Superior temporal gyrus (tissue), 1 donor: ENCODE measurements around the gene COG7.
"Not testable (repeated sequence)": the region's sequence is repeated elsewhere in the genome, so short reads cannot be mapped to it uniquely, and the experiment has no call there.

ENCODE experiments used
- DNase-seq: peaks from one replicate; pipeline ENCODE4 v3.0.0-alpha.2; 2016; ENCODE audit errors: extremely low spot score

Gene COG7

GRCh38 chr16:23410176-23410575, 42.8 kb downstream of the COG7 start:
- DNase-seq: no peak

GRCh38 chr16:23409522-23409921, 43.5 kb downstream of the COG7 start:
- no peak for DNase-seq

DNA sequence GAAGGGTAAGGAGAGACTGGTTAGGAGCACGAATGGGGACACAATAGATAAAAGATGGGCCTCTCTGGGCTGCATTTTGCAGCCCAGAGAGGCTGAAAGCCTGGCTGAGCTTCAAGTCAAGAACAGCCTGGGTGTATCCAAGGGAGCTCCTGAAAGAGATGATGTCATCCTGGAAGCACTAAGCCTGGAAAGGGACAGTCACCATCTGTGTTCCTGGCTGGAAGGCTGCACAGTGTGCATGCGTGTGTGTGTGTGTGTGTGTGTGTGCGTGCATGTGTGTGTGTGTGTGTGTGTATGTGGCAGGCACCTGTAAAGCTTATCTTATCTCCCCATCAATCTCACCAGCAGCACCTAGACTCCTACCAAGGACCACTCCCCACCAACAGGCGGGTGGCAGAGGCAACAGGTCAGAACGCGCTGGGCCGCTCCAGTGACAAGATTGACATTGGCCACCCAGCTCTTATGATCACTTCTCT, 44.1 kb downstream of the COG7 start:
- peak; percentile 58 for DNase-seq

DNA sequence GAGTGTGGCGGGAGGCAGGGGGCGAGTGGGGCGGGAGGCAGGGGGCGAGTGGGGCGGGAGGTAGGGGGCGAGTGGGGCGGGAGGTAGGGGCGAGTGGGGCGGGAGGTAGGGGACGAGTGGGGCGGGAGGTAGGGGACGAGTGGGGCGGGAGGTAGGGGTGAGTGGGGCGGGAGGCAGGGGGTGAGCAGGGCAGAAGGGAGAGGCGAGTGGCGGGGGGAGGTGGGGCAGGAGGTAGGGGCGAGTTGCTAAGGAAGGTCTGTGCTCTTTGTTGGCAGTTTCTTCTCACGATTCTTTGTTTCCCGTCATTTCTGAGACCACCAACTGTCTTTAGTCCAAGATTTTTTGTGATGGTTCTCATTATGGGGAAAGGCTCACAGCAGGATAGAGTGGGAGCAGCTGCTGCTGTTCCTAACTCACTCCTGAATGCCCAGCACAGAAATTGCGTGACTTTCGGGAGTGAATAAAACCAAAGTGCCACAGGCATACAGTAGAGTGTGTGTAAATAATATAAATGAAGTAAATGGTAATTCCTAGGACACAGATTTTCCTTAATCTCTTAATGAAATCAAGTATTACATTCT, 44.7 kb downstream of the COG7 start:
- no peak for DNase-seq

GRCh38 chr16:23407436-23408127, 45.4 kb downstream of the COG7 start:
- no peak for DNase-seq

GRCh38 chr16:23406546-23407240, 46.3 kb downstream of the COG7 start:
- DNase-seq: no peak

DNA sequence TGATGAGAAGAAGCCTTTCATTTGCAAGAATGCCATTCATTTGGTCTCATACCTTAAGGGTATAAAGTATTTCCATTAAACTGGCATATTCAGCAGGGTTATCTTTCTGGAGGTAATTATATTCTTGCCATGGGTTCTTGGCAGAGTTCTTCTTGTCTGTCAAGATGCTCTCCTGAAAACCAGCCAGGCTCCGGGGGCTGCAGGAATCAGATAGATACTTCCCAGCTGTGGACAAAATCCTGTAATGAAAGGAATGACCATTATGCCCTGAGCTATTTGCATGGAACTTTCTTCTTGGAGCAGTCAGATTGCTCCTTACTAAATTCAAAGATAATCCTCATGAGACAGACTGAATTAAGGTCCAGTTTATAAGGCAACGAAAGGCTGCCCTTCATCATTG, 47.0 kb downstream of the COG7 start:
- no peak for DNase-seq

DNA sequence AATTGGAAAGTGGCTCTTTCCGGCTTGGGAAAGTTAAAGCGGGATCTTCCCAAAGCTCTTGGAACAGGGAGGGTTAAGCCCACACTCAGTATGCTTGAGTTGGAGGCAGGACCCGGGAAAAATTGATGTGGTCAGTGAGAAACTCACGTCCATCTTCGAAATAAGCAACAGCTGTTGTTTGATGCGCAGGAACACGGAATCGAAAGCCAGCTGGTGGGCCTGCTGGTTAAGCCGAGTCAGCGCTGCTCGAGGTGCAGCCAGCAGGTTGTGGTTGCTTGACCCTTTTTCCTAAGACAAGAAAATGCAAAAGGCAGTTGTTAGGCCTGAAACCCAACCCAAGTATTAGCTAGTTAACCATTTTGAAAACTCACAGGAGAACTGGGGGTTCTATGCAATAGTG, 49.4 kb downstream of the COG7 start:
- no peak for DNase-seq

DNA sequence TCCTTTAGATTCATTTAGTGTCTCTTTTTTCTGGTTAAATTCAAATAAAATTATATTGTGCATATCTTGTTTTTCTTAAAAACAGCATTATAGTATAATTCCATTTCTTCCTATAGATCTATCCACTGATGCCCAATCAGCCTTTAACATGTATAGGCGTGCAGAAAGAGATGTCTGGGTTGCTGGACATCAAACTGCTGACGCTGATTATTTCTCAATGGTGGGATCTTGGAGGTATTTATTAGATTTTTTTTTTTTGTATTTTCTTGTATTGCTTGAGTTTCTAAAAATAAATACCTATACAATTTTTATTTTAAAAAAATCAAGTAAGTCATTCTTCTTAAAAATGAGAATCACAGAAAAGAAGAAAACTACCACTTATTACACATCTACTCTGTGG, 50.9 kb downstream of the COG7 start:
- no peak for DNase-seq

DNA sequence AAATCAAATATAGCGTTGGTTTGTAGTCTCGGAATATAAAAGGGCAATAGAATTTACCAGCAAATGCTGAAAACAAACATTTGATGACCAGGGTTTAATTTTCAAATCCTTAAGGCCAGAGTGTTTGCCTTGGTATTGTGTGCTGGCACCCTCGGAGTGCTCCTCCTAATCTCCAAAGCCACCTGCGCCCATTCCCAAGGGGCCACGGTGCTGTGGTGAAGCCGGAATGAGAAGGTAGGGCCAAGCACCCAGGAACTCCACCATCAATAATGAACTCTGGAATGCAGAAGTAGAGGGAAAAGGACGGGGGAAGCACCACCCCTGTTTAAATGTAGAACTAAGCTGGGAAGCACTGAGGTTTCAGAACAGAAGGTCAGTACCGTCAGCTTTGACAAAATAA, 51.9 kb downstream of the COG7 start:
- DNase-seq: no peak

DNA sequence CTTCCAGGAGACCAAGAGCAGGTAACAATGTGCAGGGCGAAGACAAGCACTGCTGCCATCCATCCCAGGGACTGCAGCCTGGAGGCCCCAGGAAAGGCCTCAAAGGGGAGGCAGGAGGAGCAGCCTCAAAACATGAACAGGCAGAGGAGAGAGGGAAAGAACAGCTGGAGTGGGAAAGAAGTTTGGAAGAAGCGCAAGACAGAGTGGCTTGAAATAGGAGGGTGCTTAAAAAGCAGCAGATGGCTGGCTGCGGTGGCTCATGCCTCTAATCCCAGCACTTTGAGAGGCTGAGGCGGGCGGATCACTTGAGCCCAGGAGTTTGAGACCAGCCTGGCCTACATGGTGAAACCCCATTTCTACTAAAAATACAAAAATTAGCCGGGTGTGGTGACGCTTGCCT, 52.5 kb downstream of the COG7 start:
- DNase-seq: not testable (repeated sequence)

DNA sequence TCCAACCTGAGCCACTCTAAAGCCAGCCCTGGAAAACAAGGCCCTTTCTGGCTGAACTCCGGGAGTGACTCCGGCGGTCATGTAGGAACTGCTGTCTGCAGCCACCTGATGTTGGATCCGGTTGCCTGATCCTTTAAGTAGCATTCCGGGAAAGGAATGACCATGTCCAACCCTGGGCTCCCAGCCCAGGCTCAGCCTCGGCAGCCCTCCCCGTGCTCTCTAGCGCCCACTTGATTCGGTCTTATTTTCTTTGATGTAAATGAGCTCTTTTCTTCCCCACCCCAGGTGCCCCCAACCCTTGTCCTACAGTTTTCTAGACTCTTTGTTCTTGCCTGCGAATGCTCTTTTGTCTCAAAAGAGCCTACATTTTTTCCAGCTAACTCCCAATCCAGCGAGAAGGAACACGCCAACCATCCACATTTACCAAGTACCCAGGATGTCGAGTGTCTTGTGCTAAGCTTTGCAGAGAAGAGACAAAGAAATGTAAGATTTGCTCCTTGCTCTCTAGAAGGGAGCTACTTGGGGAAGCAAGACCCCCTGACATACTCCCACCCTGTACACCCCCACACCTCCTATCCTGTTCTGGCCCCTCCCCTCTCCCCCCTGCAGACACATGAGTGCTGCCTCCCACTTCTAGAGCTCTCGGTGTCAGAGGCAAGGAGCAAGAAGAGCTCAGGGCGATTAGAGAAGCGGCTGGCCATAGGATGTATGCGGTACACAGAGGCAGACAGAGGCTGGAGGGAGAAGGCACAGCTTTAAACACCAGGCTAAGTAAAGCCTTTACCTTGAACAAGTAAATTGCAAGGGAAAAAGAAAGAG, 53.8 kb downstream of the COG7 start:
- no peak for DNase-seq

GRCh38 chr16:23397464-23397863, 55.5 kb downstream of the COG7 start:
- DNase-seq: no peak

- no peak for DNase-seq
Measured at GRCh38 chr16:23395732-23396131, 57.3 kb downstream of the COG7 start.

GRCh38 chr16:23394141-23394831, 58.7 kb downstream of the COG7 start:
- DNase-seq: no peak

DNA sequence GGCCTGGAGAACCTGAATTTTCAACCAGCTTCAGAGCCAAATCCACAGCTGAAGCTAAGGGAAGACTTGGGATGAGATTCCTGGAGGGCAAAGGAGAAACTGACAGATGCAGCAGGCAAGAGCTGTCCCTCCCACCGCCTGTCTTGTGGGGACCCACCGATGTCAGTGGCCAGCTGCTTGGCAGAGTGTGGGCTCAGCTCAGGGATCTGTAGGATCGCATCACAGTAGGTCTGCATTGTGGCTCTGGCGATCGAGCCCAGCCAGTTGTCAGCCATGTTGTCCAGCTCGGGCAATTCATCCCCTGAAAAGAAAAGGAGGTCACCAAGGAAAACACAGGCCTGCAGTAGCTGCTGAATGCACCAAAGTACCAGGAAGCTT, 60.8 kb downstream of the COG7 start:
- DNase-seq: no peak

GRCh38 chr16:23391381-23392222, 61.4 kb downstream of the COG7 start:
- DNase-seq: no peak

DNA sequence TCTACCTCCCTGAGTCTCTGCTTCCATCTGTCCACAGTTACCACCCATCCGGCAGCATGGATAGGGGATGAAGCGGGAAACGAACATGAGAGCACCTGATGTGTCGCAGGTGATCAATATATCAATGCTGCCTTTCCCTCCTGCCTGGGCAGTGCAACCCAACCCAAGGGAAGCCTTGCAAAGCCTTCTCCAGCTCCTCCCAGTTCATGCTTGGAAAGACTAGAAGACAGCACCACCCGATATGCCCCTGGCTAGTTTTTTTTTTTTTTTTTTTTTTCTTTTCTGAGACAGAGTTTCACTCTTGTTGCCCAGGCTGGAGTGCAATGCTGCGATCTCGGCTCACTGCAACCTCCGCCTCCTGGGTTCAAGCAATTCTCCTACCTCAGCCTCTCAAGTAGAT, 63.1 kb downstream of the COG7 start:
- DNase-seq: not testable (repeated sequence)

- no peak for DNase-seq
Measured at GRCh38 chr16:23389201-23389600, 63.8 kb downstream of the COG7 start.

DNA sequence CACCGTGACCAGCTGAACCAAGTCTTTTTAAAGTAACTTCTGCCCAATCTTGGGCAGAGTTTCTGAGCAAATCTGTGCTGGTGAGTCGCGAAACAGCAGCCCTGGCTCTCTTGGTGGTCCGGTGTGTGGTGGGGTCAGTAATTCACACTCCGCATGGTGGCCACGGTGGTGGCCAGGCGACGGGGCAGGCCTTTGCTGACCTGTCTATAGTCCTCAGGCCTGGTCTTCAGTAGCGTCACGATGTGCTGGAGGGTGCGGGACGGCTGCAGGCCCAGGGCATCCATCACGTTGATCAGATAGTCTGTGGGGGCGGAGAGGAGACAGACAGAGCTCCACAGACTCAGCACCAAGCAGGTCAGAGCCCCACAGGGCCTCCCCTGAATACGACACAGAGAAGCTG, 64.2 kb downstream of the COG7 start:
- no peak for DNase-seq

DNA sequence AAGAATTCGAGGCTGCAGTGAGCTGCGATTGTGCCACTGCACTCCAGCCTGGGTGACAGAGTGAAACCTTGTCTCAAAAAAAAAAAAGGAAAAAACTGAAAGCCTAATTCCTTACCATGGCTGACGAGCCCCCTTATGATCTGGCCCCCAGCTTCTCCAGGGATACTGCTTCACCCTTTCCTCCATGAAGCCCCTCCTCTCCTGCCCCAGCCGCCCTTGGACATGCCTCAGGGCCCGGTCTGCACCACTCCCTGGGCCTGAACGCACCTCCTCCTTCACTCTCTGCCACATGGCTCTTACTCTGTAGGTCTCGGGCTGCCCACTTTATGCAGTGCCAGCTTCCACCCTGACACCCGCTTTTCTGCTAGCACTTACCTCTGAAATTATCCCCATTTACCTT, 65.3 kb downstream of the COG7 start:
- DNase-seq: no peak
